ENCODE measurements around the gene GOLT1B.

GOLT1B gene

GRCh38 chr12:21529456-21529855 lies 27.9 kb downstream of the GOLT1B start:
- TF ChIP-seq CTCF (IDR thresholded peaks at IDR 0.05; ENCODE audit: insufficient read depth, low read length, poor library complexity, severe bottlenecking) (no peak), EZH2phosphoT487 (conservative IDR thresholded peaks at IDR 0.05; ENCODE audit: low read length) (no peak)
- Histone ChIP-seq H3K4me2 (ENCODE audit: low read depth, low read length, poor library complexity, severe bottlenecking) (no peak overlapping the region), H3F3A (ENCODE audit: insufficient read depth) (no peaks in the 10 kb centered on the region)

GRCh38 chr12:21538061-21538653 lies 36.6 kb downstream of the GOLT1B start:
- no peaks in the 10 kb centered on the region for H3K9me2 ChIP-seq (replicated peaks; ENCODE audit: insufficient read depth, low read length)
- no peaks in the 10 kb centered on the region for H3F3A ChIP-seq (ENCODE audit: insufficient read depth)
- no peaks in the 10 kb centered on the region for H3K27me3 ChIP-seq (ENCODE audit: low read length)
- no peak overlapping the region for H3K4me2 ChIP-seq (ENCODE audit: low read depth, low read length, poor library complexity, severe bottlenecking)
- H3K4me3 ChIP-seq (ENCODE audit: insufficient read depth, low read length, poor library complexity, severe bottlenecking): no peak overlapping the region
- H3K27ac ChIP-seq (ENCODE audit: low read depth, low read length): no peak overlapping the region
- no peak for TF ChIP-seq CTCF (IDR thresholded peaks at IDR 0.05; ENCODE audit: insufficient read depth, low read length, poor library complexity, severe bottlenecking)
- no peak for TF ChIP-seq EZH2phosphoT487 (conservative IDR thresholded peaks at IDR 0.05; ENCODE audit: low read length)
- H3K36me3 ChIP-seq (ENCODE audit: low read length): no peaks in the 10 kb centered on the region
- no peak overlapping the region for H2AFZ ChIP-seq (ENCODE audit: low read depth, low read length, severe bottlenecking)
- H4K20me1 ChIP-seq (ENCODE audit: low read depth, low read length): no peaks in the 10 kb centered on the region
- no peak overlapping the region for H3K9ac ChIP-seq (ENCODE audit: low read length)
- H3K9me3 ChIP-seq (ENCODE audit: insufficient read depth, low read length): no peaks in the 10 kb centered on the region
- H3K79me2 ChIP-seq (ENCODE audit: insufficient read depth, low read length): no peaks in the 10 kb centered on the region

More at GRCh38 chr12:21529456-21529855, 27.9 kb downstream of the GOLT1B start:
- no peak overlapping the region for H3K4me3 ChIP-seq (ENCODE audit: insufficient read depth, low read length, poor library complexity, severe bottlenecking)
- H3K27me3 ChIP-seq (ENCODE audit: low read length): no peaks in the 10 kb centered on the region
- no peaks in the 10 kb centered on the region for H3K9me2 ChIP-seq (replicated peaks; ENCODE audit: insufficient read depth, low read length)
- no peaks in the 10 kb centered on the region for H3K9me3 ChIP-seq (ENCODE audit: insufficient read depth, low read length)
- H2AFZ ChIP-seq (ENCODE audit: low read depth, low read length, severe bottlenecking): no peak overlapping the region
- no peaks in the 10 kb centered on the region for H3K36me3 ChIP-seq (ENCODE audit: low read length)
- no peak overlapping the region for H3K27ac ChIP-seq (ENCODE audit: low read depth, low read length)
- H3K9ac ChIP-seq (ENCODE audit: low read length): no peak overlapping the region
- H4K20me1 ChIP-seq (ENCODE audit: low read depth, low read length): no peaks in the 10 kb centered on the region
- H3K79me2 ChIP-seq (ENCODE audit: insufficient read depth, low read length): no peaks in the 10 kb centered on the region

GRCh38 chr12:21539797-21540196 lies 38.2 kb downstream of the GOLT1B start:
- Histone ChIP-seq H3K9me2 (replicated peaks; ENCODE audit: insufficient read depth, low read length) (no peaks in the 10 kb centered on the region), H3K79me2 (ENCODE audit: insufficient read depth, low read length) (no peaks in the 10 kb centered on the region), H2AFZ (ENCODE audit: low read depth, low read length, severe bottlenecking) (no peak overlapping the region), H4K20me1 (ENCODE audit: low read depth, low read length) (no peaks in the 10 kb centered on the region), H3K4me3 (ENCODE audit: insufficient read depth, low read length, poor library complexity, severe bottlenecking) (no peak overlapping the region), H3K27me3 (ENCODE audit: low read length) (no peaks in the 10 kb centered on the region), H3F3A (ENCODE audit: insufficient read depth) (no peaks in the 10 kb centered on the region), H3K27ac (ENCODE audit: low read depth, low read length) (no peak overlapping the region), H3K4me2 (ENCODE audit: low read depth, low read length, poor library complexity, severe bottlenecking) (no peak overlapping the region), H3K36me3 (ENCODE audit: low read length) (no peaks in the 10 kb centered on the region), H3K9me3 (ENCODE audit: insufficient read depth, low read length) (no peaks in the 10 kb centered on the region), H3K9ac (ENCODE audit: low read length) (no peak overlapping the region)
- TF ChIP-seq EZH2phosphoT487 (conservative IDR thresholded peaks at IDR 0.05; ENCODE audit: low read length) (no peak), CTCF (IDR thresholded peaks at IDR 0.05; ENCODE audit: insufficient read depth, low read length, poor library complexity, severe bottlenecking) (no peak)
